Suprapubic skin (tissue), 3 donors: Measurements from ENCODE around the gene KCNK3.

ENCODE experiments used
- POLR2AphosphoS5 ChIP-seq, 3 donors: sonication (generic); formaldehyde crosslinking; IDR thresholded peaks; one replicate each; pipeline ENCODE4 v1.6.1; 2017; ENCODE audit warnings: antibody characterized with exemption in 3 of 3
- TF ChIP-seq, protein P1 (sequence below), 2 donors: fragments of 200-600 bp in 1 of 2; fragments of 450-650 bp in 1 of 2; sonication (generic) in 1 of 2; IDR thresholded peaks; one replicate each; pipeline ENCODE4 v1.5.1; 2016 to 2019; ENCODE audit warnings: antibody characterized with exemption in 2 of 2, mild to moderate bottlenecking in 1 of 2, moderate library complexity in 1 of 2

DNA sequence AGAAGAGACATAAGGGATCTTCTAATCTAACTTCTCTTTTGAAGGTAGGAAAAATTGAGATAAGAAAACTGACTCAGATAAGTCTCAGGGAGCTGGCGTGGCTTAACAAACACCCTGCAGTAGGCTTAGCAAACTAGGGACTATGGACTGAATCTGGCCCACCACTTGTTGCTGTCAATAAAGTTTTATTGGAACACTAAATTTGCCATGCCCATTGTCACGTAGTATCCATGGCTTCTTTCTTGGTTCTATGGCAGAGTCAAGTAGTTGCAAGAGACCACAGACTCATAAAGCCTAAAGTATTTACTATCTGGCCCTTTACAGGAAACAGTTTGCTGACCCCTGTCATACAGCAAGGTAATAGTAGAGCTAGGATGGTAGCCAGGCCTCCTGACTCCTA is 24.2 kb downstream of the KCNK3 start:
- no peak for TF ChIP-seq POLR2AphosphoS5 (IDR thresholded peaks at IDR 0.05)
- TF ChIP-seq, protein P1, sequence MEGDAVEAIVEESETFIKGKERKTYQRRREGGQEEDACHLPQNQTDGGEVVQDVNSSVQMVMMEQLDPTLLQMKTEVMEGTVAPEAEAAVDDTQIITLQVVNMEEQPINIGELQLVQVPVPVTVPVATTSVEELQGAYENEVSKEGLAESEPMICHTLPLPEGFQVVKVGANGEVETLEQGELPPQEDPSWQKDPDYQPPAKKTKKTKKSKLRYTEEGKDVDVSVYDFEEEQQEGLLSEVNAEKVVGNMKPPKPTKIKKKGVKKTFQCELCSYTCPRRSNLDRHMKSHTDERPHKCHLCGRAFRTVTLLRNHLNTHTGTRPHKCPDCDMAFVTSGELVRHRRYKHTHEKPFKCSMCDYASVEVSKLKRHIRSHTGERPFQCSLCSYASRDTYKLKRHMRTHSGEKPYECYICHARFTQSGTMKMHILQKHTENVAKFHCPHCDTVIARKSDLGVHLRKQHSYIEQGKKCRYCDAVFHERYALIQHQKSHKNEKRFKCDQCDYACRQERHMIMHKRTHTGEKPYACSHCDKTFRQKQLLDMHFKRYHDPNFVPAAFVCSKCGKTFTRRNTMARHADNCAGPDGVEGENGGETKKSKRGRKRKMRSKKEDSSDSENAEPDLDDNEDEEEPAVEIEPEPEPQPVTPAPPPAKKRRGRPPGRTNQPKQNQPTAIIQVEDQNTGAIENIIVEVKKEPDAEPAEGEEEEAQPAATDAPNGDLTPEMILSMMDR (IDR thresholded peaks at IDR 0.05): no peak
